NCI-H2196 treated with DMSO at 0.1 percent for 48 hours (cell line): ENCODE measurements around the gene MLLT6.
A peak's percentile ranks its signal among the peaks of the same experiment; 100 is the strongest.

Experiments
- DNase-seq: peaks from one replicate; lab custom pipeline; 2025; ENCODE audit not compliant: unreplicated experiment; lab: John Stamatoyannopoulos, UW

The MLLT6 gene

GRCh38 chr17:38704606-38705522 lies at the start of gene MLLT6:
Gene MLLT6 (plus strand): TSS chr17:38705273. CDS start chr17:38705633, 360 bp downstream.
- DNase-seq: peak; percentile 25

- no peak for DNase-seq
Observed at GRCh38 chr17:38656959-38657823, 47.9 kb upstream of the MLLT6 start.

DNA sequence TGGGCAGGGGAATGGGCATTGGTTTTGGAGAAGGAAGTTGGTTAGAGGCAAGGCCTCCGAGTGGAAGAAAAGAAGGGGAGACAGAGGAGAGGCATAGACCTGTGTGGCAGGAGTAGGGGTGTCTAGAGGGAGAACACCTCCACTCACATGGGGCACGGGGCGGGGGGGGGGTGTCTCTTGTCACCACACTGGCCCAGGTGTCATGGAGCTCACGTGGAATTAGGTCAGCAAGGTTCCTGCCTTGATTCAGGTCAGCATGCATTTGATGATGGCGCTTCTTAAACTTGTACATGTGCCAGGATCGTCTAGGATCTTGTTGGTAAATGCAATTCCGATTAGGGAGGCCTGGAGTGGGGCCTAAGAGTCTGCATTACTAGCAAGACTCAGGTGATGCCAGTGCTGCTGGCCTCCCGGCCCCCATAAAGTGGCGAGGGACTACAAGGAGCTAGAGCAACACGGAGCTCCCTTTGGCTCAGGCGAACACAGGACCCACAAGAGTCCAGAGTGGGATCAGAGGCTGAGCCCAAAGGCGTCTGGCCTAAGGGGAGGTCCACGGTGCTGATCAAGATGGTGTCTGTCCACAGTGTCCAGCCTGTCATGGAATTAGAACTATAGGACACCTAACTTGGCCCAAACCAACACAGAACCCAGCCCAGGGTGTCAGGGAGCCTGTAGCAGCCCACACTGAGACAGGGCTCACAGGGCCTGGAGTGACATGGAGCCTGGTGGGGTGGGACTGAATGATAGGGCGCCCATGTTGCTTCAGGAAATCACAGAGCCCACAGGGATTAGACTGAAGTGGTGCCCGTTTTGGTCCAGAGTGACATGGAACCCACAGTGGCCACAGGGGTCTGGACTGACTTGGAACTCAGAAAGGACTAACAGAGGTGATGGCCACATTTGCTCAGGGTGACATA lies 47.0 kb upstream of the MLLT6 start:
- no peak for DNase-seq

GRCh38 chr17:38658741-38659345 lies 46.2 kb upstream of the MLLT6 start:
- no peak for DNase-seq

DNA sequence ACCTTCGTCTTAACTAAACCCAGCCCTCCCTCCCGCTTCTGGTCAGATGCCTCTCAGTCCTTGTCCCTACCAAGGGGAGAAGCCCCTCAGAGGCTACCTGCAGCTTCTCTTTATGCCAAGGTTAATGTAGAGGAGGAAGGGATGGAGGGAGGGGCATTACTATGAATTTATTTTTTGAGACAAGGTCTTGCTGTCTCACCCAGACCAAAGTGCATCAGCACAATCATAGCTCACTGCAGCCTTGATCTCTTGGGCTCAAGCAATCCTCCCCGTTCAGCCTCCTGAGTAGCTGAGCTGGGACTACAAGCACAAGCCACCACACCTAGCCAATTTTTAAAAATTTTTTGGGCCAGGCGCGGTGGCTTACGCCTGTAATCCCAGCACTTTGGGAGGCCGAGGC lies 45.7 kb upstream of the MLLT6 start:
- DNase-seq: no peak

DNA sequence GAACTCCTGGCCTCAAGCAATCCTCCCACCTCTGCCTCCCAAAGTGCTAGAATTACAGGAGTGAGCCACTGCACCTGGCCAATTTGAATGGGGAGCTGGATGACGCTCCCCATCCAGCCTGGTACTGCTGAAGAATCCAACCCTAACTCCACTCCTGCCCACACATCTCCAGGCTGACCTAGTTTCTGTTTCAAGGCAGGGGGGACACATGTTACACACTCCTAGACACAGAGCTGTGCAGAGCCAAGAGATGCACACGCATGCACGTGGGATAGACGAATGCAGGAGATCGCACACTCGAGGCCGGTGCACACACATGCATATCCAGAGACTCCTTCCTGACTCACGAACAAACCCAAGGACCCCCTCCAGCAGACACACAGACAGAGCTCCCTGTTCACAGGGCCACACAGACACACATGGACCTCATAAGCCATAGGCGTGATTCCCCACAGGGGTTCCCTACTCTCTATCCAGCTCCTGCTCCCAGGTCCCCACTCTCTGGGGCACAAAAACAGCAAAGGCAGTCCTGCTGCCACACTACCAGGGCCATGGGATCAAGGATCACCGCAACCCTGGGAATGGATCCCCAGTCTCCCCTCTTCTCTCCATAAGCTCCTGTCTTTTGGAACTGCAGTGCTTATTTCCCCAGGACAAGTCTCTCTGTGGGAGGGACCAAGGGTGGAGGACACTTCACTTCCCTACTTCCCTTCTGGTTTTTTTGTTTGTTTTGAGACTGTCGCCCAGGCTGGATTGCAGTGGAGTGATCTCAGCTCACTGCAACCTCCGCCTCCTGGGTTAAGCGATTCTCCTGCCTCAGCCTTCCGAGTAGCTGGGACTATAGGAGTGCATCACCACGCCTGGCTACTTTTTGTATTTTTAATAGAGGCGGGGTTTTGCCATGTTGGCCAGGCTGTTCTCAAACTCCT lies 44.7 kb upstream of the MLLT6 start:
- no peak for DNase-seq

DNA sequence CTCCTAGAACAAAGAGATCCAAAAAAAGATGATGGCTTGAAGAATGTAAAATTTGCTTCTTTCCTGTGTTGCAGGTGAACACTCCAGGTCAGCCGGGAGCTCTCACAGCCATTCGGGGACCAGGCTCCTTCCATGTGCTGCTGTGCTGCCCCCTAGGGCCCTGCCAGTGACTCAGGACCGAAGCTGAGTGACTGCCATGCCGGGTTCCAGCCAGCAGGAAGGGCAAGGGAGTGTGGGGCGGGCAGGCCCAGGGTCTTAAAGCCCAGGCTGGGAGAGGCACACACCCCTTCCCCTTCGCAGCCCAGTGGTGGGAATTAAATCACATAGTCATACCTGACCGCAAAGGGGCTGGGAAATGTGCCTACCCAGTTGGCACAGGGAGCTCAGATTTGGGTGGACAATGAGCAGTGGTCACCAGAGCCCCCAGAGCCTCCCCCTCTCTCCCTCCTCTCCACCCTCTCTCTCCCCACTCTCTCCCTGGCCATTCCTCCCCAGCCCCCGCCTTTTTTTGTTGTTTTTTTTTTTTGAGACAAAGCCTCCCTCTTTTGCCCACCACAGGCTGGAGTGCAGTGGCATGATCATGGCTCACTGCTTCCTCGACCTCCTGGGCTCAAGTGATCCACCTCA lies 41.8 kb upstream of the MLLT6 start:
- peak; percentile 43 for DNase-seq

DNA sequence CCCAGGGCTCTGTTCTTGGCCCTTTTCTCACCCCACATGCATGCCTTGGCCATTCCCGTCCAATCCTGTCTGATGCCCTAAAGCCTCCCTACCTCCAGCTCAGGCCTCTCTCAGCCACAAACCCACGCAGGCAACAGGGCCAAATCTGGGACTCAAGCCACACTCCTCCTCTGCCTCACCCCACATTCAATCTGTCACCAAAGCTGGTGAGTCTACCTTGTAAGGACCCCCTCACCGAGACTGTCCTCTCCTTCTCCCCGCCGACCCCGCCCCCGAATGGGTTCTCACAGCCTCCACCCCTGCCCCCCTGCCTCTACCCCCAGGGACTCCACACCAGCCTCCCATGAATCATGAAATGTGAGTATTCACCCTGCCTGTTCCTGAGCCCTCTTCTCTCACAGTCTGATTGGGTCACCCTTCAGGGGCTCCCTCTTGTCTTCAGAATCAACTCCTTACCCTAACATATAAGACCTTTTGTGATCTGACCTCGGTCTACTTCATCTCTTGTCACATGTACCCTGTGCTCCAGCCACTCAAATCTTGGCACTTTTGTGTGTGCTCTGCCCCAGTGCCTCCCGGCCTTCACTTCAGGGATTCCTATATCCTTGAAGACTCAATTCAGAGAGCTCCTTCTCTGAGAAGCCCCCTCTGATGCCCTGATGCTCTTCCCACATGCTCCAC lies 41.0 kb upstream of the MLLT6 start:
- DNase-seq: no peak

- no peak for DNase-seq
Observed at GRCh38 chr17:38667099-38667786, 37.8 kb upstream of the MLLT6 start.

DNA sequence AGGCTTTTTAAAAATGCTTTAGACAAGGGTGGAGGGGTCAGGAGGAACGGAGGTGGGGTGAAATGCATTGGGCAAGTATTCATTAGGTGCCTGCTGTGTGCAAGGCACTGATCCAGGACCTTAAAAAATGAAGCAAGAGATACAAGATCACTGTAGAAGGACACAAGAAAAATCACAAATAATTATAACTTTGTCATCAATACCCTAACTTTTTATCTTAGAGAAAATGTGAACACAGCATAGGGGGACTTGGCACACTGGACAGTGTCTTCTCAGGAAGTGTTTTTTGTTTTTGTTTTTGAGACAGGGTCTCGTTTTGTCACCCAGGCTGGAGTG lies 37.3 kb upstream of the MLLT6 start:
- DNase-seq: no peak

- DNase-seq: no peak
Observed at GRCh38 chr17:38669520-38669919, 35.6 kb upstream of the MLLT6 start.

- no peak for DNase-seq
Observed at GRCh38 chr17:38671939-38672720, 32.9 kb upstream of the MLLT6 start.

DNA sequence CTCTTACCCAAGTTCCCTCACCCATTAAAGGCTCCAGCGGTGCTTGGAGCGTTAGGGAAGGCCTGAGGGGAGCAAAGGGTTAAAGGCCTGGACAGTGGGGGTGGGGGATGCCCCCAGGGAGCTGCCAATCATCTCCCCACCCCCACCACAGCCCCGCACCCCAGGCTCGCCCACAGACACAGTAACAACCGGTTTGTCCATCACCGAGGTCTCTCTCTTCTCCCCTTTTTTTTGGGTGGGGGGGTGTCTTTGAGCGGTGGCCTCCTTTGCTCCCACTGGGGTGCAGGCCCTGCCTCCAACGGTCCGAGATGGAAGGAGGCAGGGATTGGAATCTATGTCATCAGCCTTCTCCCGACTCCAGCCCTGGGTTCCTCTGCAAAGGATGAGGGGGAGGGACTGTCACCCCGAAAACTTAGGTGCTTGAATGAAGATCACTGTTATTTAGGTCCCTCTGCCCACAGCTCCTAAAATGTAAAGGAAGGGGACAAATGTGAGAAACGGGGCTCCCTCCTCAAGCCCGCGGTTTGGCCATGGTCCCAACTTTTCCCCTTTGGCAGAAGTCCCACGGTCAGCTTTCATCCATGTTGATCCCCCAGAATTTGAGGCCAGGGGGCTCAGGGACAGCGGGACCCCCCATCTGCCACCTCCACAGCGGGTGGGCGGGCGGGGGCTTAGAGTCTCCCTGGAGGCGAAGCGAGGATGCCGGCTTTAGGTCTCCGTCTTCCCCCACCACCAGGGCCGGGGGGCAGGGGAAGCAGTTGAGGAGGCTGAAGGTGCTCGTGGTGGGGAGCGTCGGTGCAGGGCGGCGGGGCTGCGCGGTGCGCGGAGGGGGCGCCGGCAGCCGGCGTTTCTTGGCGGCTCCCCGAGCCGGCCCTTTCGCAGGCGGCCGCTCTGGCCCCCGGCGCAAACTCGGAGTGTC lies 32.0 kb upstream of the MLLT6 start:
- no peak for DNase-seq

- no peak for DNase-seq
Observed at GRCh38 chr17:38673707-38674013, 31.4 kb upstream of the MLLT6 start.

GRCh38 chr17:38674014-38674748 lies 30.9 kb upstream of the MLLT6 start:
- DNase-seq: no peak
